ENCODE data around the gene TMEM26. TPM values are rescaled to one million over a fixed set of nuclear protein-coding genes. Genes with fewer than 3 reads are reported as not detected.

Gene TMEM26
- total and polyA plus RNA-seq, 2 donors: 0.51 to 11.7 TPM

DNA sequence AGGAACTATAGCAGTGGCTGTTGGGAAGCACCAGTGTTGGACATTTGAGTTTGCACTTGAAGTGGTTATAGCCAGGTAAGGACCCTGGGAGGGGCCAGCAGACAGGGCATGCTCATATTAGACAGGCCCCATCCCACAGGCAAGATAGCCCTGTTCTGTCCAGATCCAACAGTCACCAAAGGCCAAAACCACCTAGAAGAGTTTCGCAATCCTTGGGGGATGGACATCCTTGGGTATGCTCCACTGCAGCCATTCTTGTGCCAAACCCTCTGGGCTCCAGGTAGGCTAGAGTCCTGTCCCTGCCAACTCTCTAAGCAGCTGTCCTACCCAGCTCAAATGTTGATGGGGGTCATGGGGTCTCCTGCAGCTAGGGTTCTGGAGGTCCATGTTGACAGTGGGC, 76.8 kb downstream of the TMEM26 start:
- whole genome bisulfite sequencing: 96% methylated on average over 1 of the region's 1 CpG
- H3K27ac ChIP-seq (ENCODE audit: low read depth): no peak overlapping the region

DNA sequence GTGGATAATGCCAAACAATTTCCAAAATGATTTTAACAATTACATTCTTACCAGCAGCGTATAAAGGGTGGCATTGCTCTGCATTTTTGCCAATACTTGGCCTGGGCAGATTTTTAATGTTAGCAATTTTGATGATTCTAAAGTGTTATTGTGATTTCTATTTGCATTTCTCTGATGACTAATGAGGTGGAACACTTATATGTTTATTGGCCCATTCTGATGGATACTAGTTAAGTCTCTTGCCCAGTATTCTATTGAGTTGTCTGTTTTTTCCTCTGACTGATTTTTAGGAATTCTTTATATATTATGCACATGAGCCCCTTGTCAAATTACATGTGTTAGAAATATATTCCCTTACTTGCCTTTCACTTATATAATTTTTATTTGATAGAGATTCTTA, 86.8 kb downstream of the TMEM26 start:
- no peak for DNase-seq (ENCODE audit: extremely low spot score)
- no peak overlapping the region for H3K4me3 ChIP-seq (ENCODE audit: low read depth, low read length)
- no peaks in the 10 kb centered on the region for H3K4me1 ChIP-seq (ENCODE audit: insufficient read depth)
- no peak overlapping the region for H3K27ac ChIP-seq (ENCODE audit: low read depth)
- no peaks in the 10 kb centered on the region for H3K36me3 ChIP-seq (ENCODE audit: insufficient read depth)
- 96% methylated on average over 1 of the region's 1 CpG for WGBS

More for the DNA sequence above, 76.8 kb downstream of the TMEM26 start:
- Histone ChIP-seq H3K4me3 (ENCODE audit: low read depth, low read length) (no peak overlapping the region), H3K36me3 (ENCODE audit: insufficient read depth) (no peaks in the 10 kb centered on the region), H3K4me1 (ENCODE audit: insufficient read depth) (no peaks in the 10 kb centered on the region)
- no peak for DNase-seq (ENCODE audit: extremely low spot score)

DNA sequence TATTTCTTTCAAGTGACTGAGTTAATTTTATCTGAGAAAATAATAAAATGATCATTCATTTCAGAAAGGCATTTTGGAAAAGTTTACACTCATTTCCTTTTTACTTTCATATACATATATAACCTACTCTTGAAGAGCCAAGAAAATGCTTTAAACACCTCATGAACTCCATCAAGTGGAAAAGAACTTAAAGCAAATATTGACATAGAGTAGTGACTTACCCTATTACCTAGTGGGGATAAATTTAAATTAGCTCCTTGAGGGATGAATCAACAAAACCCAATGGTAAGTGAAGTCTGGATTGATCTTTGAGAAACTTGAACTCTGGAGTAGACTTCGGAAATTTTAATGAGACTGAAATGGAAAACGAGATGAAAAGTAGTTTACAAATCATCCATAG, 88.6 kb downstream of the TMEM26 start:
- H3K27ac ChIP-seq (ENCODE audit: low read depth): no peak overlapping the region
- no peak for DNase-seq (ENCODE audit: extremely low spot score)
- no peaks in the 10 kb centered on the region for H3K36me3 ChIP-seq (ENCODE audit: insufficient read depth)
- WGBS: 79% methylated on average over 2 of the region's 2 CpGs
- H3K4me3 ChIP-seq (ENCODE audit: low read depth, low read length): no peak overlapping the region
- H3K4me1 ChIP-seq (ENCODE audit: insufficient read depth): no peaks in the 10 kb centered on the region

DNA sequence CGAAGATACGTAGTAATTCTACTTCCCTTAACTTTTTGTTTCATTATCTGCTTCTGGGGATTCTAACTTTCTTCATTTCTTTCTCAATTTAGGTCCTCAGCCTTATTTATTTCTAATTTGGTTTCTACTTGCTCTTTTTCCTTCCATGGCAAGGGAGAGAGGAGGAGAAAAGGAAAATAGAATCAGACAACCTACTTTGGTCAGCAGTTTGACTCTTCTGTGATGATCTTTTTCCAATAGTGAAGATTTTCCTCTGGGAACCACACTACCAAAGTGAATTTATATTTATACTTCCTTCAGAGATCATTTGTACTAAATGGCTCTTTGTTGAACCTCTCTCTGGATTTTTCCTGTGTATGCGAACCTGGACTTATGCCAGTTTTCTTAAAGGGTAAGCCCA, 90.2 kb downstream of the TMEM26 start:
- no peak for DNase-seq (ENCODE audit: extremely low spot score)
- no peaks in the 10 kb centered on the region for H3K36me3 ChIP-seq (ENCODE audit: insufficient read depth)
- WGBS: 66% methylated on average over 3 of the region's 3 CpGs
- no peak overlapping the region for H3K4me3 ChIP-seq (ENCODE audit: low read depth, low read length)
- H3K4me1 ChIP-seq (ENCODE audit: insufficient read depth): no peaks in the 10 kb centered on the region
- H3K27ac ChIP-seq (ENCODE audit: low read depth): no peak overlapping the region

DNA sequence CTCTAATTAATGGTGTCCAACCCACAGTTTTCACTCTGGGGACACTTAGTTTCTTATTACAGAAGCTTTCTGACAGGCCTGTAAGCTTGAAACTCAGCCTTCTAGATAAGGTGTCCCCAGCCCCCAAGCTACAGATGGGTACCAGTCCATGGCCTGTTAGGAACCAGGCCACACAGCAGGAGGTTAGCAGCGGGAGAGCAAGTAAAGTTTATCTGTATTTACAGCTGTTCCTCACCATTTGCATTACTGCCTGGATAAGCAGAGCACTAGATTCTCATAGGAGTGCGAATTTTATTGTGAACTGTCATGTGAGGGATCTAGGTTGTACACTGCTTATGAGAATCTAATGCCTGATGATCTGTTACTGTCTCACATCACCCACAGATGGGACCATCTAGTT, 93.7 kb downstream of the TMEM26 start:
- DNase-seq (ENCODE audit: extremely low spot score): no peak
- H3K36me3 ChIP-seq (ENCODE audit: insufficient read depth): no peaks in the 10 kb centered on the region
- H3K4me3 ChIP-seq (ENCODE audit: low read depth, low read length): no peak overlapping the region
- H3K4me1 ChIP-seq (ENCODE audit: insufficient read depth): no peaks in the 10 kb centered on the region
- H3K27ac ChIP-seq (ENCODE audit: low read depth): no peak overlapping the region
- WGBS: 84% methylated on average over 2 of the region's 2 CpGs

DNA sequence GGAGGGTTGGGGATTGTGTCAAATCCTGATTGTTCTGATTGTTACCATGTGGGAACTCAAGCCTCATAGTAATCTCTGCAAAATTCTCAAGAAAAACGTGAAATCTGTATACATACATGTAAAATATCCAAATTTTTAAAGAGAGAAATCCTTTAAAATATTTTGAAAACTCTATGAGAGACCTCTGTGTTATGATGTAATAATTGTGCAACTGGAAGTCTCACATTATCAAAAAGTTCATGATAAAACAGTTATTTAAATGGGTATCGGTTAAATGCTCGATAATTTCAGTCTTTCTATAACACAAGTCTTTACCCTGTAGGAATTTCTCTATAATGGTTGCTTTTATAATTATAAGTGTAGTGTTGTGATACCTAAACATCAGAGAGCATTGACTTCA, 95.5 kb downstream of the TMEM26 start:
- H3K4me3 ChIP-seq (ENCODE audit: low read depth, low read length): no peak overlapping the region
- no peaks in the 10 kb centered on the region for H3K36me3 ChIP-seq (ENCODE audit: insufficient read depth)
- WGBS: 90% methylated on average over 3 of the region's 3 CpGs
- no peak for DNase-seq (ENCODE audit: extremely low spot score)
- H3K27ac ChIP-seq (ENCODE audit: low read depth): no peak overlapping the region
- H3K4me1 ChIP-seq (ENCODE audit: insufficient read depth): no peaks in the 10 kb centered on the region

Other genes with a start within 250 kb of the TMEM26 start
- gene CABCOCO1, start 209.5 kb upstream of the TMEM26 start, total RNA-seq: 2.0 TPM
- gene CABCOCO1, start 209.5 kb upstream of the TMEM26 start, polyA plus RNA-seq: 0.61 TPM